Measurements from ENCODE around the gene TDG. TPM values are rescaled to one million over a fixed set of nuclear protein-coding genes. Genes with fewer than 3 reads are reported as not detected.
"Not testable (repeated sequence)": the region's sequence is repeated elsewhere in the genome, so short reads cannot be mapped to it uniquely, and the experiment has no call there.

Gene TDG
- total RNA-seq, 1 donor = 44.9 TPM

DNA sequence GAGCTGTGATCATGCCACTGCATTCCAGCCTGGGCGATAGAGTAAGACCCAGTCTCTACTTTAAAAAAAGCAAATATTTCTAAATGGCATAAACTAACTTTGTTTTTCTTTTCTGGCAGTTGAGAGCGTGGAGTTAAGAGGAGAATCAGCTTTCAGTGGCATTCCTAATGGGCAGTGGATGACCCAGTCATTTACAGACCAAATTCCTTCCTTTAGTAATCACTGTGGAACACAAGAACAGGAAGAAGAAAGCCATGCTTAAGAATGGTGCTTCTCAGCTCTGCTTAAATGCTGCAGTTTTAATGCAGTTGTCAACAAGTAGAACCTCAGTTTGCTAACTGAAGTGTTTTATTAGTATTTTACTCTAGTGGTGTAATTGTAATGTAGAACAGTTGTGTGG is 21.2 kb downstream of the TDG start:
- Histone ChIP-seq H3K9me3 (ENCODE audit: low read depth, low read length) (no peaks in the 10 kb centered on the region), H3K4me3 (ENCODE audit: low read length) (no peak overlapping the region), H3K27me3 (ENCODE audit: insufficient read depth, low read length) (no peaks in the 10 kb centered on the region), H3K4me1 (ENCODE audit: insufficient read depth, low read length) (no peaks in the 10 kb centered on the region)

DNA sequence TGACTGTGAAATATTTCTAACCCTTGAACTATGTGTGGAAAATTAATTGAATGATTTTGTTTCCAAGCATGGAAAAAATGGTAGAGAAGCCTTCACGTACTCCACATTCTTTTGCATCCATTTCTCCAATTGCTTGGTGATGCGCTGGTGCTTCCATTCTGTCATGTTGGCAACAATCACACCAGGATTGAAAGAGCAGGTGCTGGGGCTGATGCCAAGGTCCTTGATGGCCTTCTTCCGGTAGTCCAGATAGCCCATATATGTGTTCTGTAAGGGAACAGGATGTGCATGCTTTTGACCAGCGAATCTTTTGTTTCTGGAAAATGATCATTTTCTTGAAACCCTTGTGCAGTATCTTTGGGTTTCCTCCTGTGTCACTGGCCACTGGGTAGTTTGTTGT is 28.6 kb downstream of the TDG start:
- H3K4me1 ChIP-seq (ENCODE audit: insufficient read depth, low read length) = no peaks in the 10 kb centered on the region
- no peak overlapping the region for H3K4me3 ChIP-seq (ENCODE audit: low read length)
- no peaks in the 10 kb centered on the region for H3K9me3 ChIP-seq (ENCODE audit: low read depth, low read length)
- H3K27me3 ChIP-seq (ENCODE audit: insufficient read depth, low read length) = no peaks in the 10 kb centered on the region

DNA sequence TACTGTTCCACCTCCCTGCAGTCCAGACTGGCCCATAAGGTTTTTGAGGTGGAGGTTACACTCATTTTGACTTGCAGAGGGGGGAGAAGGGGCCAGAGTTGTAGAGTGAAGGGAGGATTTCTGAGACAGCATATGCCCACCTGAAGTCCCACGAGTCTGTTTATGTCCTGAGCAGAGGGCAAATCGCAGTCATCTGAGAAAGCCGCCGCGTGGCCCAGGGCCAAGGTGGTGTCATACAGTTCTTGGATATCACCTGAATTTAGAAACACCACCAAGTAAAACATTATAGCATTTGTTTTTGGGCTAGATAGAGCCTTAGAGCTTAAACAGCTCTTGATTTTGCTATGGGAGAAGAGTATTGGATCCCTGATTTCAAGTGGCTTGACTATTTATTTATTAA is 30.9 kb downstream of the TDG start:
- peaks cover 4% of the 10 kb centered on the region for H3K27me3 ChIP-seq (ENCODE audit: insufficient read depth, low read length)
- H3K9me3 ChIP-seq (ENCODE audit: low read depth, low read length) = no peaks in the 10 kb centered on the region
- H3K4me3 ChIP-seq (ENCODE audit: low read length) = no peak overlapping the region
- H3K4me1 ChIP-seq (ENCODE audit: insufficient read depth, low read length) = no peaks in the 10 kb centered on the region

DNA sequence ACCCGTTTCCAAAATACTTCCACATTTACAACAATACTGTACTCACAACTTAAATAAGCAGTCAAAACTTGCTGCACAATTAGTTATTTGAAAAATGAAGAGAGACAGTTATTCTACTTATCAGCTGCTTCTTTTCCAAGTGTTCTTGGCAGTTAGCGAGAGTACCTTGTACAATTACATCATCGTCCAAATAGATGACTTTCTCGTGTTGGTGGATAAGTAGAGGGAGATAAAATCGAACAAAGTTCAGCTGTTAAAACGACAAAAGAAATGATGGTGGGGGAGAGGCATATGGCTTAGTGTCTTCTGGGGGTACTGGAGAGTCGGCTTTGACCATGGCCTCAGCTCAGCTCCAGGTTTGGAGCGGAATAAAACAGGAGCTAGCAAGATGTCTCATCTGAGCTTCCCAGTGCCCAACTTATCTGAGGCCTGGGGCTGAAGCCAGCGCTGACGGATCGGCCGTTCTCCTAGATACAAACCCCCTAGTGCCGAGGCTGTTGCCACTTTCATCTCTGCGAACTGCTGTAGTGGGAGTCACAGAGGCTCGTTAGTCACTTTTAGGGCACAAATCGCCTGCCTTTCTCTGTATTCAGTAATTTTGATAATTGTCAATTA is 31.7 kb downstream of the TDG start:
- H3K9me3 ChIP-seq (ENCODE audit: low read depth, low read length) = no peaks in the 10 kb centered on the region
- H3K4me1 ChIP-seq (ENCODE audit: insufficient read depth, low read length) = no peaks in the 10 kb centered on the region
- H3K27me3 ChIP-seq (ENCODE audit: insufficient read depth, low read length) = peaks cover 7% of the 10 kb centered on the region
- H3K4me3 ChIP-seq (ENCODE audit: low read length) = no peak overlapping the region

DNA sequence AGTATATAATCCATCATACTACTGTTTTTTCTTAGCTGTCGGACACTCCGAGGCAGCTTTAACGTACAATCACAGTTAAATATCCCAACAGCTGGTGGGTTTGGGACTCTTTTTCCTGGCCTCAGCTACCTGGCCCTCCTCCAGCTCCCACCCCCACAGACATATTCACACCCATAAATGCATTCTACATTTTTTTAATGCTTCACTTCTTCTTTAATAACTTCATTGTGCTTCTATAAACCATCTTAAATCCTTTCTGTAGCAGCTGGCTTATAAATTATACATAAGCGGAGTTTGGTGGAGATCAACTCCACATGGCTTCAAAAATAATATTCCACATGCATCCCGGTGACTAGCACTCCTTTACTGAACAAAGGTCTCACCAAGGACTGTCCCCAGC is 33.3 kb downstream of the TDG start:
- H3K4me1 ChIP-seq (ENCODE audit: insufficient read depth, low read length) = no peaks in the 10 kb centered on the region
- no peak overlapping the region for H3K4me3 ChIP-seq (ENCODE audit: low read length)
- H3K27me3 ChIP-seq (ENCODE audit: insufficient read depth, low read length) = peaks cover 11% of the 10 kb centered on the region
- H3K9me3 ChIP-seq (ENCODE audit: low read depth, low read length) = no peaks in the 10 kb centered on the region

DNA sequence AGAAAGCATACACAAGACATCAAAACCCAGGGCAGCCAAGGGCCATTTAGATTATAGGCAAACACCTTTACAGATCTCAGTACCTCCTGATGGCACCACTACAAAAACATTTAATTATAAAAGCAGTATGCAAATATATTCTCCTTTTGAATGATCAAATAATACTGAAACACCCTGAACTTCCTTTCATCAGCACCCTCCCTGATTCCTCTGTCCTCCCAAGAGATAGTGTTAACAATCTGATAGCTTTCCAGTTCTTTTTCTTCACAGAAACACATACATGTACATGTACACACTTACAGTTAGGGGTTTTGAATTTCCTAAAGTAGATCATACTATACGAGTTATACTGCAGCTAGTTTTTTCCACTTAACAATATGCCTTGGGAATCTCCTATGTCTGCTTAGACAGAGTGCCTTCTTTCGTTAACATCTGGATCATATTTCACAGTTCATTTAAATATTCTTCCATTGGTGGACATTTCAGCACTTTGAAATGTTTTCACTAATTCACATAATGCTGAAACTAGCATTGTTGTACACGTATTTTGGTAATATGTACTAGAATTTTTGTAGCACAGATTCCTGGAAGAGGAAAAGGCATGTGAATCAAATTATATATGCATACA is 35.2 kb downstream of the TDG start:
- Histone ChIP-seq H3K4me3 (ENCODE audit: low read length) (no peak overlapping the region), H3K4me1 (ENCODE audit: insufficient read depth, low read length) (no peaks in the 10 kb centered on the region), H3K27me3 (ENCODE audit: insufficient read depth, low read length) (peaks cover 11% of the 10 kb centered on the region), H3K9me3 (ENCODE audit: low read depth, low read length) (no peaks in the 10 kb centered on the region)

- no peak overlapping the region for H3K4me3 ChIP-seq (ENCODE audit: low read length)
- no peaks in the 10 kb centered on the region for H3K9me3 ChIP-seq (ENCODE audit: low read depth, low read length)
- H3K27me3 ChIP-seq (ENCODE audit: insufficient read depth, low read length) = peaks cover 11% of the 10 kb centered on the region
- no peaks in the 10 kb centered on the region for H3K4me1 ChIP-seq (ENCODE audit: insufficient read depth, low read length)
Observed at GRCh38 chr12:104002686-104003085, 37.0 kb downstream of the TDG start.

DNA sequence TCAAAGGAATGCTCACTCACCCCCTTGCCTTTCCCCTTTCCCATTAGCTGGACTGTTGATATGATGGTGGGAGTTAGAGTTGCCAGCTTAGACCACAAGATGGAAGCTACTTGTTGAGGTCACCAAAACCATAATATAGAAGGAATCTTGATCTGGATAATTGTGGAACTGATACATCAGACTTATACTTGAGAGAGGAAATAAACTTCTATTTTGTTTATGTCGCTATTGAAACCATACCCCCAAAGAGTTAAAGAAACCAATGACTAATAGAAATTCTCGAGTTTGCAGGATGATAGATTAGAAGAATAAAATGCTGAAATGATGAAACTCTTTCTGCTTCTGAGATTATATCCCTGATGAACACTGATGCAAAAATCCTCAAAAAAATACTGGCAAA is 37.9 kb downstream of the TDG start:
- Histone ChIP-seq H3K4me1 (ENCODE audit: insufficient read depth, low read length) (no peaks in the 10 kb centered on the region), H3K9me3 (ENCODE audit: low read depth, low read length) (no peaks in the 10 kb centered on the region), H3K4me3 (ENCODE audit: low read length) (no peak overlapping the region), H3K27me3 (ENCODE audit: insufficient read depth, low read length) (peaks cover 11% of the 10 kb centered on the region)

DNA sequence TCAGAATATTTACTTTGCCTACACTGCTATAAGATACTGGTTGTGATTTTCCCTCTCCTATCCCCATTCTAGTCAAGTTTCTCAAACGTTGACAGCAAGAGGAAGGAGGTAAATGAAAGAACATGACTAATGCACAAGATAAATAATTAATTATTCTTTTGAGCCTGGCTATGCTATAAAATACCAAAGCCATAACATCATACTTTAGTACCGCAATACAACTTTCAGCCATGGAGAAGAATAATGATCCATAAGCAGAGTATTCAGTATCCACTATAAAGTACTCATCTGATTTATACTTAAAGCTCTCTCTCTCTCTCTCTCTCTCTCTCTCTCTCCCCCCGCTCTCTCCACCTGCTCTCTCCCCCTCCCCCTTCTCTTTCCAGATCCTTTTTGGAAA is 41.3 kb downstream of the TDG start:
- Histone ChIP-seq H3K27me3 (ENCODE audit: insufficient read depth, low read length) (peaks cover 4% of the 10 kb centered on the region), H3K4me1 (ENCODE audit: insufficient read depth, low read length) (no peaks in the 10 kb centered on the region), H3K9me3 (ENCODE audit: low read depth, low read length) (no peaks in the 10 kb centered on the region), H3K4me3 (ENCODE audit: low read length) (no peak overlapping the region)

- H3K27me3 ChIP-seq (ENCODE audit: insufficient read depth, low read length) = no peaks in the 10 kb centered on the region
- H3K4me3 ChIP-seq (ENCODE audit: low read length) = no peak overlapping the region
- H3K4me1 ChIP-seq (ENCODE audit: insufficient read depth, low read length) = no peaks in the 10 kb centered on the region
- H3K9me3 ChIP-seq (ENCODE audit: low read depth, low read length) = no peaks in the 10 kb centered on the region
Observed at GRCh38 chr12:104010121-104010520, 44.4 kb downstream of the TDG start.

DNA sequence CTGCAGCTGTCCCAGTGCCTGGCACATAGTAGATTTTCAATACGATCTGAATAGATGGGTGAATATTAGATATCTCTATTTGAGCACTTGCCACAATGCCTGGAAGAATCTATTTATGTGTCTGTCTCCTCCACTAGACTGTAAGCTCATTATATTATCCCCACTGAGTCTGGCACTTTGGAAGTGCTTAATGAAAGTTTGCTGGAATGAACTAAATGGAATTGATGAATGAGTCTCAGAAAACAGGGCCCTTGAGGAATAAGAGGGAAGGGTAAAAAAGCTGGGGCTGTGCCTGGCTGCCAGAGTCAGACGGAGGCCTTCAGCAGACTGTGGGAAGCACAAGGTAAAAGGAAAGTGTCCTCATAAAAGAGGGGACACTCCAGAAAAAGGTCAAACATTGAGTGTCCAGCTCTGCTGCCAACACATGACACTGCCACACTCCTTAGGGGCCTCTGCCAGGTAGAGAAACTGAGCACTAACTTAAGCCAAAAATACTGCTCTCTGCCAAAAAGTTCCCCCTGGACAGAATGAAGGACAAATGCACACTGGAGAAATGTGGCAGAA is 45.0 kb downstream of the TDG start:
- Histone ChIP-seq H3K4me1 (ENCODE audit: insufficient read depth, low read length) (no peaks in the 10 kb centered on the region), H3K4me3 (ENCODE audit: low read length) (no peak overlapping the region), H3K9me3 (ENCODE audit: low read depth, low read length) (no peaks in the 10 kb centered on the region), H3K27me3 (ENCODE audit: insufficient read depth, low read length) (no peaks in the 10 kb centered on the region)

DNA sequence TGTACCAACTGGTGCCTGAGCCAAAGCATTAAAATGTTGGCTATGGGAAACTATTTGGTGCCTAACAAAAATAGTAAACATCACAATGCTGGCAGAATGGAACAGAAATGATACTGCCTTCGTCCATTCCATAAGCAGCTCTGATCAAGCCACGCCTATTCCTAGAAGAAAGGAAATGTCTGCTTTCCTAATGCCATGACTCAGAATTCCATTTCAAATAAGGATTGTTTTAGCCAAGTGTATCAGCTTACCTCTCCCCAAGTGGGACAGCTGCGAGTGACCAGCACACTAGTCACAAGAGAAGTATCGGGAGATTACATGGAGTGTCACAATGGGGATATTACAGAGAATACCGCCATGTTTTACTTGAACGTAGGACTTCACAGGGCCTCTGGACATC is 45.6 kb downstream of the TDG start:
- Histone ChIP-seq H3K4me3 (ENCODE audit: low read length) (no peak overlapping the region), H3K4me1 (ENCODE audit: insufficient read depth, low read length) (no peaks in the 10 kb centered on the region), H3K9me3 (ENCODE audit: low read depth, low read length) (no peaks in the 10 kb centered on the region), H3K27me3 (ENCODE audit: insufficient read depth, low read length) (no peaks in the 10 kb centered on the region)

DNA sequence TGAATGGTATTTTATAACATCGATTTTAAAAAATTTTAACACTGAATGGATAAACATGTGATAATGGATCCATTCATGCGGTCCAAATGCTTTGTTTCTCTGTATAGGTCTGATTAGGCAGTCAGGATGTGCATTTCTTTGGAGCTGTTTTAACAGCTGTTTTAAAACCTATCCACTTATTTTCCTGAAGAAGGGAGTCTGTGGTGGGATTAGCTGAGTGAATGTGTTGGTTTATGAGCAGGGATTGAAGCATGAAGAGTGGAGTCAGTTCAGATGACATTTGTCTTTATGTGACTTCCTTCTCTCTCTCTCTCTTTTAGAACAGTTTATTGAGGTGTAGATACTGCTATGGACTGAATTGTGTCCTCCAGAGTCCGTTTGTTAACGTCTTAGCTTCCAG is 46.7 kb downstream of the TDG start:
- no peaks in the 10 kb centered on the region for H3K27me3 ChIP-seq (ENCODE audit: insufficient read depth, low read length)
- H3K4me1 ChIP-seq (ENCODE audit: insufficient read depth, low read length) = no peaks in the 10 kb centered on the region
- H3K9me3 ChIP-seq (ENCODE audit: low read depth, low read length) = no peaks in the 10 kb centered on the region
- no peak overlapping the region for H3K4me3 ChIP-seq (ENCODE audit: low read length)

GRCh38 chr12:104021862-104022261 is 56.2 kb downstream of the TDG start:
- H3K27me3 ChIP-seq (ENCODE audit: insufficient read depth, low read length); H3K4me3 ChIP-seq (ENCODE audit: low read length); H3K9me3 ChIP-seq (ENCODE audit: low read depth, low read length); H3K4me1 ChIP-seq (ENCODE audit: insufficient read depth, low read length): not testable (repeated sequence)

DNA sequence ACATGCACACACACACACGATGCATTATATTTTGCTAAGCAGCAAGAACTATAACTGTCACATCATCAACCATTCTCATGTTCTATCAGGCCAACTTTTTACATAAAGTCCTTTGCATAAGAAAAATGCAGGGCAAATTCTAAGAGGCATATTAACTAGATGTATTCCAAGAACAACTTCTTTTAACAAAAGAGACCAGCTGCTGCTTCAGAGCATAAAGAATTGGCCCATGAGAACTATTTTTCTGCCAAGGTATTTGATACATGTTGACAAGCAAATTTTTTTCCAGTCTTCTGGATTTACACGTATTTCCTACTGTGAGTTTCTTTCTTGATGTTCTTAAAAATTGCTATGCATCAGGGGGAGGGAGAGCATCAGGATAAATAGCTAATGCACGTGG is 57.1 kb downstream of the TDG start:
- H3K4me3 ChIP-seq (ENCODE audit: low read length) = no peak overlapping the region
- no peaks in the 10 kb centered on the region for H3K9me3 ChIP-seq (ENCODE audit: low read depth, low read length)
- no peaks in the 10 kb centered on the region for H3K4me1 ChIP-seq (ENCODE audit: insufficient read depth, low read length)
- peaks cover 3% of the 10 kb centered on the region for H3K27me3 ChIP-seq (ENCODE audit: insufficient read depth, low read length)

GRCh38 chr12:104023710-104024109 is 58.0 kb downstream of the TDG start:
- no peak overlapping the region for H3K4me3 ChIP-seq (ENCODE audit: low read length)
- no peaks in the 10 kb centered on the region for H3K9me3 ChIP-seq (ENCODE audit: low read depth, low read length)
- H3K27me3 ChIP-seq (ENCODE audit: insufficient read depth, low read length) = peaks cover 3% of the 10 kb centered on the region
- H3K4me1 ChIP-seq (ENCODE audit: insufficient read depth, low read length) = no peaks in the 10 kb centered on the region
